Keratinocyte (primary cell): ENCODE measurements around the gene SEC22B. TPM values are rescaled to one million over a fixed set of nuclear protein-coding genes. Genes with fewer than 3 reads are reported as not detected.
"Not testable (repeated sequence)": the region's sequence is repeated elsewhere in the genome, so short reads cannot be mapped to it uniquely, and the experiment has no call there.

ENCODE experiments used
- DNase-seq: peaks from one replicate; pipeline ENCODE4 v3.0.0-alpha.2; 2011; ENCODE audit warnings: low read depth, missing footprints, low spot score
- FAIRE-seq: peaks from 2 replicates; lab custom pipeline; 2011; peaks lifted over from hg19 to GRCh38; lab: Jason Lieb, UNC
- H2AFZ ChIP-seq: 2 replicates; pipeline ENCODE4 v1.6.0; 2012; ENCODE audit warnings: low read length, control low read depth, inconsistent platforms; ENCODE audit not compliant: control insufficient read depth
- H3K27ac ChIP-seq: 2 replicates; pipeline ENCODE4 v1.5.1; 2011; ENCODE audit warnings: low read length; ENCODE audit not compliant: control insufficient read depth, insufficient read depth
- H3K27me3 ChIP-seq: 3 replicates; pipeline ENCODE4 v1.6.0; 2011; ENCODE audit warnings: low read length; ENCODE audit not compliant: control insufficient read depth, insufficient read depth; ENCODE audit errors: extremely low read depth
- H3K36me3 ChIP-seq, 2 experiments: 2 replicates in 1 of 2; 3 replicates in 1 of 2; pipeline ENCODE4 v1.5.1; 2011; ENCODE audit warnings: low read length in 2 of 2, mild to moderate bottlenecking in 1 of 2; ENCODE audit not compliant: control insufficient read depth in 2 of 2, insufficient read depth in 2 of 2; ENCODE audit errors: extremely low read depth in 1 of 2
- H3K4me1 ChIP-seq: 3 replicates; pipeline ENCODE4 v1.5.1; 2011; ENCODE audit warnings: low read length; ENCODE audit not compliant: control insufficient read depth, insufficient read depth; ENCODE audit errors: extremely low read depth
- H3K4me2 ChIP-seq: 3 replicates; pipeline ENCODE4 v1.6.0; 2011; ENCODE audit warnings: low read depth, low read length; ENCODE audit not compliant: control insufficient read depth, insufficient read depth; ENCODE audit errors: extremely low read depth
- H3K4me3 ChIP-seq, 3 experiments: fragments of 200-600 bp in 1 of 3; sonication (generic) in 1 of 3; 2 replicates in 2 of 3; 3 replicates in 1 of 3; pipeline ENCODE4 v1.5.1; 2011 to 2016; ENCODE audit warnings: low read length in 3 of 3, mild to moderate bottlenecking in 3 of 3, control low read depth in 2 of 3, inconsistent platforms in 1 of 3, low read depth in 1 of 3, mixed read lengths in 1 of 3, mixed run types in 1 of 3, moderate library complexity in 1 of 3; ENCODE audit not compliant: control insufficient read depth in 2 of 3, insufficient read depth in 2 of 3; ENCODE audit errors: extremely low read depth in 1 of 3
- H3K79me2 ChIP-seq: 2 replicates; pipeline ENCODE4 v1.6.0; 2012; ENCODE audit warnings: low read length; ENCODE audit not compliant: control insufficient read depth, insufficient read depth
- H3K9ac ChIP-seq: 3 replicates; pipeline ENCODE4 v1.6.0; 2011; ENCODE audit warnings: low read length; ENCODE audit not compliant: control insufficient read depth, insufficient read depth; ENCODE audit errors: extremely low read depth
- H3K9me1 ChIP-seq: 3 replicates; pipeline ENCODE4 v1.6.0; 2011; ENCODE audit warnings: low read length; ENCODE audit not compliant: control insufficient read depth, insufficient read depth; ENCODE audit errors: extremely low read depth
- H3K9me3 ChIP-seq: 2 replicates; pipeline ENCODE4 v1.5.1; 2012; ENCODE audit warnings: low read depth, low read length; ENCODE audit not compliant: control insufficient read depth
- H4K20me1 ChIP-seq: 3 replicates; pipeline ENCODE4 v1.6.0; 2011; ENCODE audit warnings: low read length; ENCODE audit not compliant: control insufficient read depth, insufficient read depth; ENCODE audit errors: extremely low read depth
- dilution Hi-C: fragments of 300-500 bp; cut with MboI; formaldehyde crosslinking; loops from one replicate; pipeline ENCODE4 v1.7.0; 2020; ENCODE audit warnings: low sequenced_read_pairs; ENCODE audit not compliant: extremely low pct_ligation_motif_present
- polyA plus RNA-seq, 5 experiments: library from polyadenylated mRNA; depleted of rRNA in 3 of 5; stranded (reverse) in 3 of 5; stranded (forward) in 1 of 5; unstranded in 1 of 5; fragments of >200 nt; gene quantifications; 1 replicate in 1 of 5; 2 replicates in 3 of 5; 3 replicates in 1 of 5; pipeline versions ENCODE4 v1.2.1 to v1.2.3, GENCODE V29; 2011 to 2012; ENCODE audit warnings: missing spikeins in 2 of 5, low read depth in 1 of 5, low replicate concordance in 1 of 5

Gene SEC22B
- polyA plus RNA-seq, 1 donor (not counting 4 experiments of a cell fraction or from before 2014, with no cell fraction given), result 19.5 TPM

- H3K9me1 ChIP-seq, H3K4me2 ChIP-seq, dilution Hi-C loops, H4K20me1 ChIP-seq, FAIRE-seq, H3K27me3 ChIP-seq, H3K36me3 ChIP-seq, H3K79me2 ChIP-seq, H3K4me3 ChIP-seq, H2AFZ ChIP-seq, H3K9ac ChIP-seq, H3K4me1 ChIP-seq, H3K9me3 ChIP-seq, DNase-seq, H3K27ac ChIP-seq: not testable (repeated sequence)
Measured at GRCh38 chr1:120142512-120143263, 33.6 kb downstream of the SEC22B start.

GRCh38 chr1:120141865-120142264 is 34.5 kb downstream of the SEC22B start:
- H2AFZ ChIP-seq, H3K9me1 ChIP-seq, H3K27me3 ChIP-seq, H3K9ac ChIP-seq, H3K36me3 ChIP-seq, dilution Hi-C loops, H3K9me3 ChIP-seq, FAIRE-seq, DNase-seq, H3K4me1 ChIP-seq, H3K4me3 ChIP-seq, H3K4me2 ChIP-seq, H4K20me1 ChIP-seq, H3K79me2 ChIP-seq, H3K27ac ChIP-seq: not testable (repeated sequence)

- DNase-seq, dilution Hi-C loops: not testable (repeated sequence)
Measured at GRCh38 chr1:120140656-120141265, 35.6 kb downstream of the SEC22B start.

GRCh38 chr1:120136086-120136485 is 40.2 kb downstream of the SEC22B start:
- H3K9me1 ChIP-seq, H3K4me3 ChIP-seq, H3K9me3 ChIP-seq, FAIRE-seq, dilution Hi-C loops, H3K9ac ChIP-seq, H3K79me2 ChIP-seq, H3K4me2 ChIP-seq, H3K27ac ChIP-seq, H2AFZ ChIP-seq, DNase-seq, H3K36me3 ChIP-seq, H3K4me1 ChIP-seq, H4K20me1 ChIP-seq, H3K27me3 ChIP-seq: not testable (repeated sequence)

More at GRCh38 chr1:120140656-120141265, 35.6 kb downstream of the SEC22B start:
- H3K27me3 ChIP-seq, H3K9me3 ChIP-seq, H3K79me2 ChIP-seq, H3K9ac ChIP-seq, H3K36me3 ChIP-seq, H3K4me3 ChIP-seq, H2AFZ ChIP-seq, H3K9me1 ChIP-seq, FAIRE-seq, H3K27ac ChIP-seq, H3K4me2 ChIP-seq, H4K20me1 ChIP-seq, H3K4me1 ChIP-seq: not testable (repeated sequence)

- DNase-seq, H3K9me1 ChIP-seq, H3K4me3 ChIP-seq, H3K4me2 ChIP-seq, H2AFZ ChIP-seq, H3K36me3 ChIP-seq, FAIRE-seq, H4K20me1 ChIP-seq, H3K4me1 ChIP-seq, H3K9me3 ChIP-seq, H3K27ac ChIP-seq, H3K27me3 ChIP-seq, dilution Hi-C loops, H3K79me2 ChIP-seq, H3K9ac ChIP-seq: not testable (repeated sequence)
Measured at GRCh38 chr1:120133928-120134325, 42.4 kb downstream of the SEC22B start.
